ENCODE results near the gene PSMG4.

Gene PSMG4, protein sequence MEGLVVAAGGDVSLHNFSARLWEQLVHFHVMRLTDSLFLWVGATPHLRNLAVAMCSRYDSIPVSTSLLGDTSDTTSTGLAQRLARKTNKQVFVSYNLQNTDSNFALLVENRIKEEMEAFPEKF

DNA sequence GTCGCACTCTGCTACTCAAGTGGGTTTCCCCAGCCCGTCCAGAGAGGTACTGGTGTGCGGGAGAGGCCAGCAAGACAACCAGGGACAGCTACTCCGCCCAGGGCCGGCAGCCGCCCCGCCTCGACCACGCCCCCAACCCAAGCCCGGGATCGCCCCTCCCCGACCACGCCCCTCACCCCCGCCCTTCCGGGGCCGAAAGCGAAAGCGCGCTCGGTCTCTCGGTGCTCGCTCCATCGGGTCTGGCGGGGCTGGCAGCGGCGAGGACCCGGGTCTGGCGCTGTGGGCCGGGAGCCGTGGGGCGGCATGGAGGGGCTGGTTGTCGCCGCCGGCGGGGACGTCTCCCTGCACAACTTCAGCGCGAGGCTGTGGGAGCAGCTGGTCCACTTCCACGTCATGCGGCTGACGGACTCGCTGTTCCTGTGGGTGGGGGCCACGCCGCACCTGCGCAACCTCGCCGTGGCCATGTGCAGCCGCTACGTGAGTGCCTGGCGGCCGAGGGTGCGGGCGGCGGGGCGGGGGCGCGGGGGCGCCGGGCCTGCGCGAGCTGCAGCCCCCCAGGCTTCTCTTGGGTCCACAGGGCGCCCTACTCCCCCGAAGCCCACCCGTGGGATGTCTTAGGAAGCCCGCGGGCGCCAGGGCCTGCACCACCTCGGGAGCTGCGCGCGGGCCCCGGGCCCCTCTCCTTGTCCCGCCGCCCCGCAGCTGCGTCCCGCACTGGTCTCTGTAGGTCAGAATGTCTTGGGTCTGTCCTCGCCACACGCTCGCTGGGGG, at the start of gene PSMG4:
Gene PSMG4, plus strand, starts transcription at position 228 of the 771 bp plus-strand sequence. Its CDS starts 76 bp downstream, at position 304.
- DNase-seq (ENCODE audit: low read depth): peak; percentile 93

DNA sequence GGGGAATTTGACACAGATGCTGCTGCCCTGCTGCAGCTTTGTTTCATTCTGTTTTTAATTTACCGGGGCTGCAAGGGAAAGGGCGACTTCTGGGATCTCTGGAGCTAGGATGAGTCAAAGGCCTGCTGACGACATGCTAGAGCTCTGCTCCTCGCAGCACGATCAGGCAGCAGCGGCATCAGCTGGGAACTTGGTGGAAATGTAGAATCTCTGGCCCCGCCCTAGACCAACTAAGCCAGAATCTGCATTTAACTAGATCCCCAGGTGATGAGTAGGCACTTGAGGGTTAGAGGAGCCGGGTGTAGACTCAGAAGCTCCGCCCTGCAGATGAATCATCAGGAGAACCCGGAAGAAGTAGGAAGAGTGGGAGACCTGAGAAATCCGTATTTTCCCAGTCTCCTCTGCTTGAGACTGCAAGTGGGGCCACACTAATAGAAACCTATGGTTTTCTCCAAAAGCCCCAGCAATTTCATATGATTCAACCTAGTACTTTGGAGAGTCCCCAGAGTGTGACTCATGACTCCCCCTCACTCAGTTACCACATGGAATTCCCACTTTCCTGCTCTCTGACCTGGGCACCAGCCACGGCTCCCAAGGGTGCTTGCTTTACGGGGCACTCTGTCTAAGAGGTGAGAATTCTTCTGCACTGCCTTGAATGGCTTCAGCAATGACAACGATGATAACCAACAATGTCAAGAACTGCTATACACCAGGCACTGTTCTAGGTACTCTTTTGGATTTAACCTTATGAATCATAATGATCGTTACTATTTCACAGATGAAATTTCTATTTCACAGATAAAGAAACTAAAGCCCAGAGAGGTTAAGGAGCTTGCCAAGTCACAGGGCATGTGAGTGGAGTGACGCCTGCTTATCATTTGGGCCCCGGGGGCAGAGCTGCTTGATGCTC, 49.4 kb upstream of the PSMG4 start:
- DNase-seq (ENCODE audit: low read depth): peak; percentile 60

DNA sequence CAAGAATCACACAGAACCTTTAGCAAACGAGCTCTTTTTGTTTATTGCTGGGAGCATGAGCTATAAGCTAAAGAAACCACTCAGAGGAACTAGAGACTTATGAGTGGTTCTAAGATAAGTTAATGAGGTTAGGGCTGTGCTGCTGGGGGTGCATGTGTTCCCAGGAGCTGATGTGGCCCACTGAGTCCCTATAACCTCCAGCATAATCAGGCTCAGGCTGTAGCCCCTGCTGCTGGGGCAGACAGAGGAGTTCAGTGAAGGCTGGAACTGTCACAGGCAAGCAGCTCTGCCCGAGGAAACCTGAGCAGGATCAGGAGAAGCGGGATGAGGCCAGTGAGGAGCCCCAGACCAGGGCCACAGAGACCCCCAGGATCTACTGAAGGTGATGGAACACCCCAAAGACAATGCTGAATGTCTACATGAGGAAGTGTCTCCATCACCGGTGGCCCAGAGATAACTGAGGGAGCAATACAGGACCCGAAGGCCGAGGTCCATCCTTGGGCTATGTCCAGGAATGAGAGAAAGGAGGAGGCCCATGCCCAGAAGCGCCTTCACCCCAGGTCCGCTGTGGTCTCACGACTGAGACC, 48.6 kb upstream of the PSMG4 start:
- no peak for DNase-seq (ENCODE audit: low read depth)

DNA sequence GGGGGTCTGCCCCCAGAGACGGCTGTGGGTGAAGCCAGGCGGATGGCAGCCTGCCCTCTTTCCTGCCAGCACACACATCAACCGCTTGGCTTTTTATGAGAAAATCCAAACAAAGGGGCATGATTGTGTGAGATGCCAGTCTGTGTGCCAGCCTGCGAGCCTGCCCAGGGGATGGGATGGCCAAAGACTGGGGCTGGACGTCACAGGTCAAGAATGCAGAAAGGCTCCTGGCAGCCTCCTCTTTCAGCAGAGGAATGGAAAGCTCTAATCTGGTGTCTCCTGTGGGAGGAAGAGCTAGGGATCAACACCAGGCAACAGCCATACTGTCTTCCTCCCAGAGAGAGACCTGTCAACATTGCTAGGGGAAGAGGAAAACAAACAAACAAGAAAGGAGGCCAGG, 47.1 kb upstream of the PSMG4 start:
- no peak for DNase-seq (ENCODE audit: low read depth)

DNA sequence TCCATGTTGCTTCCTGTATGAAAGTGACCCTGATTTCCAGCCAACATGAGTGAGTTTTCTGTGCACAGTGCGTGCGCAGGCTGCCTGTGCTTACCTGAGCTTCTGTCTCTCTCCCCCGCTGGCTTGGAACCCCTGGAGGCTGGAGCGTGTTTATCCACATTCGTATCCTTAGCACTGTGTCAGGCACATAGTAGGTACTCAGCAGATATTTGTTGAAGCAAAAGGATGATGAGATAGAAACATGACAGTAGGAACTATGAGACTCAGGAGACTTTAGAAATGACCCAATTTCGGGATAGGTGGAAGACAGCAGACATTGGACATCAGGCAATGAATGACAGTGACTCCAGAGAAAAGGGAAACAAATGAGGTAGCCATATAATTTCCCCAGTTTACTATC, 46.5 kb upstream of the PSMG4 start:
- DNase-seq (ENCODE audit: low read depth): no peak

DNA sequence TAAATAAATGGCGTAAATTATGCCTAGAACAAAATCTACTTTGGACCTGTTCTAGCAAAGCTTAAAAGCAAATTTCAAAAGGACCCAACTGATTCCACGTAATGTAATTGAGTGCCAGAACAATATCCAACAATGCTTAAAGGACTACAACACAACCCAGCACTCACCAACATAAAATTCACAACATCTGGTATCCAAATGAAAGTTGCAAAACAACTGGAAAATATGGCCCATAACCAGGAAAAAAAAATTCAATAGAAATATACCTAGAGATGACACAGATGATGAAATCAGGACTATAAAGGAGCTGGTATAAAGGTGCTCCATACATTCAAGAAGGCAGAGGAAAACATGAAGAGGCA, 45.4 kb upstream of the PSMG4 start:
- DNase-seq (ENCODE audit: low read depth): no peak

DNA sequence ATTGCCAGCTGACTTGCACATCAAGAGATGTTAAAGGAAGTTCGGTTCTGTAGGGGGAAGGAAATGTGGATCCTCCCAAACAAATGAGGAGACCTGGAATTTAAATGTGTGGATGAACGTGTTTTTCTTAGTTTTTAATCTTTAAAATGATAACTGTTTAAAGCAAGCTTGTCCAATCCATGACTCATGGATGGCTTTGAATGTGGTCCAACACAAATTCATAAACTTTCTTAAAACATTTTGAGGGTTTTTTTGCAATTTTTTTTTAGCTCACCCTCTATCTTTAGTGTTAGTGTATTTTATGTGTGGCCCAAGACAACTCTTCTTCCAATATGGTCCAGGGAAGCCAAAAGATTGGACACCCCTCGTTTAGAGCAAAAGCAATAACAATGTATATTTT, 43.8 kb upstream of the PSMG4 start:
- no peak for DNase-seq (ENCODE audit: low read depth)

DNA sequence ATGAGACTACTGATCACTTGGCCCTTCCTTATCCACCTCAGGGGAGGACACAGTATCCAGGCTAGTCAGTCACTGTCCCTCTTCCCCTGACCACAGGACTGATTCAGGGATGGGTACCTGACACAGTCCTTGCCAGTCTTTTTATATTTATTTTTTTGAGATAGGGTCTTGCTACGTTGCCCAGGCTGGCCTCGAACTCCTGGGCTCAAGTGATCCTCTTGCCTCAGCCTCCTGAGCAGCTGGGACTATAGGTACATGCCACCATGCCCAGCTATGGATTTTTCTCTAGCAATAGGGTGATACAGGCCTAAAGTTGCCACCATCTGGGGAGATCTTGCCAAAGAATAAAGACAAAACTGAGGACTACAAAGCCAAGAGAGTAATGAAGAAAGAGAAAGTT, 41.5 kb upstream of the PSMG4 start:
- DNase-seq (ENCODE audit: low read depth): no peak

DNA sequence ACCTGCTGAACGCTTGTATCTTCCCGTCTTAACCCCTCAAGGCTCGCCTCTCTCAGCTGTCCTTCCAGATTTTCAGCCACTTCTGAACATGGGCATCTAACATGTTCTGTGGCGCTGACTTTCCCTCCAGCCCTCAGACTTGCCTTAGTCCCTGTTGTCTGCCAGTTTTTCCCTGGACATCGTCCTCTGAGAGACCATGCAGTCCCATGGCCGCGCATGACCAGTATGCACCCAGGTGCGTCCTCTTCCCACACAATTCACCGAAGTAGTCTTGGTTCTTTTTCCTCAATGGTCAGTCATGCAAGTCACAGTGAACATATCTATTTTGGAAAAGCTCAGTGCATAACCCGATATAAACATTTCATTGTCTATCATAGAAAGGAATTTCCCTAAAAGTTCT, 40.5 kb upstream of the PSMG4 start:
- DNase-seq (ENCODE audit: low read depth): no peak

DNA sequence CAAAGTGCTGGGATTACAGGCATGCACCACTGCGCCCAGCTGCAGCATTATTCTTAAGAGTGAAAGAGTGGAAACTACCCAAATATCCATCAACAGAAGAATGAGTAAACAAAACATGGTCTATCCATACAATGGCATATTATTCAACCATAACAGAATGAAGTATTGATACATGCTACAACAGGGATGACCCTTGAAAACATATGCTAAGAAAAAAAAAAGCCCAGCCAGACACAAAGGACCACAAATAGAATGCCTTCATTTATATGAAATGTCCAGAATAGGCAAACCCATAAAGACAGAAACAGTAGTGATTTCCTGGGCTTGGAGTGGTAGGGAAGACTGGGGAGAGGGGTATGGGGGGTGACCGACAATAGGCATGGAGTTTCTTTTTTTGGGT, 38.4 kb upstream of the PSMG4 start:
- no peak for DNase-seq (ENCODE audit: low read depth)

DNA sequence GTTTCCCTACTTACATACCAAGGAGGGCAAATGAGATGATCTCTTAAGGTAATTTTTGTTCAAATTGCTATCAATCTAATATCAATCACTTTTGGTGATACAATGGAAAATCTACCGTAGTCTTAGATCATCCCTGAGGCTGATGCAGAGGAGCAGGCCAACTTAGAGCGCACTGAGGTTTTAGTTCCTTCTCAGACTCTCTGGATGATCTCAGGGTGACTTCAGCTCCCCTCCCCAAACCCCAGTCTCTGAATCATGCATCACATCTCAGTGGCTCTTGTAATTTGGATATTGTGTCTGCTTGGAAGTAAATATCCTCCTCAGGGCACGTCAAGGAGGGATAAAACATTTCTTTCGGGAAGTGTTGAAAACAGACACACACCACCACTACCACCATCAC, 37.2 kb upstream of the PSMG4 start:
- DNase-seq (ENCODE audit: low read depth): no peak

DNA sequence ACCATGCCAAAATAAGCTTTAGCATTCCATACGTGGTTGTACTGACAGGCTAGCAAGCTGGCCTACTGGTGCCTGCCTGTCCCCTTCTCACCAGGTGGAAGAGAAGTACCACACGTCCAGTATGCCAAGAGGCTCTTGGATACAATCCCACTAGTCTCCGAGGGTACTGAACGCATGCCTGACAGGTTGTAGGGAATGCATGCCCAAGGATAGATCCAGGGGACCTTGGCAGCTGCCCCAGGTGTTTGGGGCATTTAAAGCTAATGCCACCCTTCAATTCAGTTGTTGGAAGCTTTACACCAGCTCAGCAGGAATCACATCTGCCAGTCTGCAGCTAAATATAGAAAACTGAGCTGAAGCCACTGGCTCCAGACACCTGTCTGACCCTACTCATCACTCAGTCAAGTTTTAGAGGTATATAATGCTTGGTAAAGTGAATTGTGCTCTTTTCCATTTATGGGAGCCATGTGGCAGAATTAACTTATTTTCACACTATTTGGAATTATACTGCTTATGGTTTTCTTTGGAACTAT, 36.2 kb upstream of the PSMG4 start:
- no peak for DNase-seq (ENCODE audit: low read depth)

DNA sequence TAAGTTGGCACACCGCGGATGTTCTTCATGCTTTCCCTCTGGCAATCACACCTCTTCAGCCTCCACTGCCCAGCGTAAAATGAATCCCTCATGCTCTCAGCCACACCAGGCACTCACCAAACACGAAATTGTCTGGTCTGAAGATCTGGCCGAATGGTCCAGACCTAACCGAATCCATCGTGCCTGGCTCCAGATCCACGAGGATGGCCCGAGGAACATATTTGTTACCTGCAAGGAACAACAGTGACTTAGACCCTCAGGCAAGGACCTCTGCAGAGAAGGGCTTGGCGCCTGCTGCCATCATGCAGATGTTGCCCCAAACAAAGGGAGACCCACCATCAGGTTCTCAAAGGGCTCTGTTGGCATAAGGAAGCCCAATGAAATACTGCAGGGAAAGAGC, 32.7 kb upstream of the PSMG4 start:
- no peak for DNase-seq (ENCODE audit: low read depth)

DNA sequence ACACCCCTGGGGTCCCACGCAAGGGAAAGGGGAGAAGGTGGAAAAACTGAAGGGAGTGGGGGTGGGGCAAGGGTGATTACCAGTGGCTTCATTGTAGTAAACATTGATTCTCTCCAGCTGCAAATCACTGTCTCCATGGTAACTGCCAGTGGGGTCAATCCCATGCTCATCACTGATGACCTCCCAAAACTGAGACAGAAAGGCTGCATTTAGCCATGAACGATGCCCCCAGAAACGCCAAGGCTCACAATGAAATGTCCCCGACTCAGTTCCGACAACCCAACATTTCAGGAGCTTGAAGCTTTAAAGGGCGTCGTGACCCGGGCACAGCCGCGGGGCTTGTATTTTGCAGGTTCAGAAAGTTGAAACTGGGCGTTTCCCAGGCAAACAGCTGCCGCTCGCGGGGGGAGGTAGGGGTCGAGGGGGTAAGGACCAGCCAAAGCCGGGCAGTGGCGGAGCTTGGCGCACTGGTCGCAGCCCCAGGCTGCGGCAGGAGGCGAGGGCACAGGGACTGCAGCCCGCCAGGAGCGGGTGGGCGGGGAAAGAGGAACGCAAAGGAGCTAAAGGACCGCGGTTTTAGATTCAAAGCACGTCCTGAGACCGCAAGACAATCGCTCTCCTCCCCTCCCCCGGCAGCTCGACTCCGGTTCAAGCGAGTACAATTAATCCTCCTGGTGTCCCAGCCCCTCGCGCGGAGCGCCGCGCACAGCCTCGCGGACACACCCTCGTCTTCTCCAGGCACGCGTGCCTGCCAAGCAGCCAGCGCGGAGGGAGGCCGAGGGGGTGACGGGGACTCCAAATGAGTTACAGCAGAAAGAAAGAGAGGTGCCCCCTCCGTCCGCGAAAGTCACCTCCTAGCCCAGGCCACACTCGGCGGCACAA, 32.0 kb upstream of the PSMG4 start:
- no peak for DNase-seq (ENCODE audit: low read depth)

DNA sequence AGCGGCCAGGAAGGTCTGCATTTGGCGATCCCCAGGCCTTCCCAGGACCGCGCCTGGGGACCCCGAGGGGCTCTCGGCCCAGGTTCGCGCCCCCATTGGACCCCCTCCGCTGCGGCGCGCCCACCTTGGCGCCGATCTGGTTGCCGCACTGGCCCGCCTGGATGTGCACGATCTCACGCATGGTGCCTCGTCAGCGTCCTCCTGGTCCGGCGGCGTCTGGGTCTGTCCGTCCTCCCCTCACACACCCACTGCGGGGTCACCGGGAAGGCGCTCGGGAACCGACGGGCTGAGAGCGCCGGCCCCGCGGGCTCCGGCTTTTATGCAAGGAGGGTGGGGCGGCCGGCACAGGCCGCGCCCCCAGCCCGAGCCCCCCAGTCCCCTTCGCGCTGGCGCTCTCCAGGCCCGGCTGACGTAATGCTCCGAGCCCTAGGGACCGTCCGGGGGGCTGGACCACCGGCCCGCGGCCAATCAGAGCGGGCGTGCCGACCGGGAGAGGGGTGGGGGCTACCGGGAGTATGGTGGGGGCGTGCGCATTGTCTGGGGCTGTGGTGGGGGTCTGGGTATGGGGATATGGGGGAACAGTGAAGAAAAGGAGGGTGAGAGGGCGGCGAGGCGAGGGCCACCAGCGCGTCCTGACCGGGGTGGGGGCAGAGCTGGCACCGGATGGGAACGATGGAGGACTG, 31.2 kb upstream of the PSMG4 start, which contains the start of gene TUBB2B:
Gene TUBB2B, minus strand, starts transcription at position 291 of the 683 bp plus-strand sequence. Its CDS starts 110 bp downstream, at position 181.
- no peak for DNase-seq (ENCODE audit: low read depth)

DNA sequence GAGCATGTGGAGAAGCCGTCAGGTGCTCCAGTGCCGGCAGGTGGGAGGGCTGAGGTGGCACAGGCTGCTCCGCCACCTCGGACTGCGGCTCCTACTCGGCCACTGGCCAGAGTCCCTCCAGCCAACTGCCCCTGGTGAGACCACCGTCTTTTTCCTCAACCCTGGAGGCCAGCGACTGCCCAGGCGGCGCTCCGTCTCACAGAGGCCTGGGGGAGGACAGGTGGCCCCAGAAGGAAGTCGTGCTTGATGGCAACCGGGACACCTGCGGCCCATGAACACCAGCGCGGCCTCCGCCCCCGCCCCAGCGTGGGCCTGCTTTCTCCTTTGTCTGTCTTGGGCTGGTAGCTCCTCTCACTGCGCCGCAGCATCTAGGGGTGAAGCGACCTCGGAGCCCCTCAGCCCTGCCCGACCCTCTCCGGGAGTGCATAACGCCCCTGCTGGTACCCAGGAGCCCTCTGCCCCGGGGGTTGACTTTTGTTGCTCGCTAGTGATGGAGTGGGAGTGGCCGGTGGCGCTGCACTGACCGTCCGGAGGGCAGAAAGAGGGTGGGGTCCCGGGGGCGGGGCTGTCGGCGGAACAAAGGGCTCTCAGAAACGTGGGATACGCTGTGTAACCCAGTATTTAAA, 30.6 kb upstream of the PSMG4 start:
- no peak for DNase-seq (ENCODE audit: low read depth)

DNA sequence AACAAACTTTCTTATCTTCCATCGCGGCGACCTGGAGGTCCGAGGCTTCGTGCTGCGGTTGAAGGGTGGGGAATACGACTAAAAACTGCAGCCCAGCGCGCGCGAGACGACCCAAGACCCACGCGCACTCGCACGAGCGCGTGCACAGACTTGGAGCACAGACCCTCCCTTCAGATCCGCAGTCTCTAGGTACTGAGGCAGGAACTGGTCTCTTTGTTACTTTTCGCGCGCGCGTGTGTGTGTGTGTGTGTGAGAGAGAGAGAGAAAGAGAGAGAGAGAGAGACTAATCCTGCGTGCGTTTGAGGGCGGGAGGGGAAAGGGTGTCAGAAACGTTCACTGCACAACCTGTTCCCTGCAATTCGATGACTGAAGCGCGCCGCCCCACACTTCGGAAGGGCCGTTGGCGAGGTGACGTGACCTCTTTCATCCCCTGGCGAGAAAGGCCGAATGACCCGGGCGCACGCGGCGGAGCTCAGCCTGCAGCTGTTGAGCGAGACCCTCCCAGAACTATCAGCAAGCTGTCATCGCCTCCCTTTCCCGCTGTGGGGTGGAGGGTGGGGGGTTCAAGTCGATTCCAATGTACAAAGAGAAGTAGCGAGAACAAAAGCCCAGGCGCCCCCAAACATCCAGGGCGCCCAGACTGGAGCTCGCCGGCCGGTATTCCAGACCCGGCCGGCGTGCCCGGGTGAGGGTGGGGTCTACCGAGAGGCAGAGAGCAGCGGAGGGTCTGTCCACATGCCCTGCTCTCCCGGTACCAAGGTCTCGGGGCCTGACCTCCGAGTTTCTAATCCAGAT, 29.8 kb upstream of the PSMG4 start:
- DNase-seq (ENCODE audit: low read depth): no peak

DNA sequence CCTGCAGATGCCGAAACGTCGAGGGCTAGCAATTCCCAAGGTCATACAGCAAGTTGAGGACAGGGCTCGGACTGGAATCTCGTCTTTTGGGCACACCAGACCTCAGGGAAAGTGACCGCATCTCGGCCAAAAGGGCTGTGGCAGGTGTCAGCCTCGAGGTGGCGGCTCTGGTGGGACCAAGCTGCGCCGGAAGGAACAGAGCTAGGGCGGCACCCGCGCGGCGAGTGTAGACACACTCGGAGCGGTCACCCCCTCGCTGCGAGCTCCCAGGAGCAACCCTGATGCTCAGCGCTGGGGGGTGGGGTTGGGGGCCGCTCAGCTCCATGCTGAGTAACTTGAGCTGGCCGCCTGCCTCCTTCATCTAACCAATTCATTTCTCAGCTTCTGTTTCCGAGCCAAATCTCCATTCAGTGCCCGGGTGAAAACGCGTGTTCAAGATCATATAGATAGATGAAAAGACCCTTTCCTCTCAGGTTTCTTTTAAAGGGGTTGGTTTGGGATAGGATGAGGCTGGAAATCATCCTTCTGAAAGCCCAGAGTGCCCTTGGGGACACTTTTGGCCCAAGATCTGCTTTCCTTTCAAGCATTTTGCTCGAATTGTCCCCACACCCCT, 29.1 kb upstream of the PSMG4 start:
- no peak for DNase-seq (ENCODE audit: low read depth)

Data from activated T-helper 9 cell treated with anti-CD3 and anti-CD28 coated beads, Interleukin-2, amount 50 U/mL, for 16 hours (primary cell).